DOHH2 (cell line): ENCODE data around the gene TEX2.

Experiments used
- H3F3A ChIP-seq: fragments of 200-600 bp; sonication (generic), shearing (Covaris generic); 2 replicates; pipeline ENCODE4 v1.6.0; 2016; ENCODE audit warnings: antibody characterized with exemption, mild to moderate bottlenecking; ENCODE audit not compliant: control insufficient read depth, insufficient read depth
- H3K27ac ChIP-seq: fragments of 200-600 bp; sonication (generic); 2 replicates; pipeline ENCODE4 v1.5.1; 2014; ENCODE audit warnings: low read depth, mild to moderate bottlenecking, low read length, moderate library complexity
- H3K27me3 ChIP-seq: fragments of 200-600 bp; sonication (generic); 2 replicates; pipeline ENCODE4 v1.6.1; 2014; ENCODE audit warnings: mild to moderate bottlenecking, low read length, mixed read lengths; ENCODE audit not compliant: control insufficient read depth
- H3K36me3 ChIP-seq: fragments of 200-600 bp; sonication (generic); 2 replicates; pipeline ENCODE4 v1.6.1; 2014; ENCODE audit warnings: mild to moderate bottlenecking, low read length, moderate library complexity, mixed read lengths; ENCODE audit not compliant: control insufficient read depth
- H3K4me1 ChIP-seq: fragments of 200-600 bp; sonication (generic); 2 replicates; pipeline ENCODE4 v1.6.1; 2014; ENCODE audit warnings: mild to moderate bottlenecking, low read length, mixed read lengths; ENCODE audit not compliant: control insufficient read depth
- H3K4me2 ChIP-seq: fragments of 200-600 bp; sonication (generic); 2 replicates; pipeline ENCODE4 v1.6.0; 2014; ENCODE audit warnings: mild to moderate bottlenecking, low read length, moderate library complexity
- H3K4me3 ChIP-seq: fragments of 200-600 bp; sonication (generic); 2 replicates; pipeline ENCODE4 v1.5.1; 2014; ENCODE audit warnings: mild to moderate bottlenecking, low read length, mixed read lengths
- H3K79me2 ChIP-seq: fragments of 200-600 bp; sonication (generic); 2 replicates; pipeline ENCODE4 v1.6.1; 2014; ENCODE audit warnings: mild to moderate bottlenecking, low read length, mixed read lengths; ENCODE audit not compliant: control insufficient read depth
- H3K9me2 ChIP-seq: fragments of 200-600 bp; sonication (generic); replicated peaks from 2 replicates; pipeline ENCODE4 v1.6.1; 2014; ENCODE audit warnings: mild to moderate bottlenecking, low read length, mixed read lengths; ENCODE audit not compliant: control insufficient read depth
- H3K9me3 ChIP-seq: fragments of 200-600 bp; sonication (generic); 2 replicates; pipeline ENCODE4 v1.6.1; 2014; ENCODE audit warnings: antibody characterized with exemption, low read length, mixed read lengths; ENCODE audit not compliant: control insufficient read depth, insufficient read depth
- H4K20me1 ChIP-seq: fragments of 200-600 bp; sonication (generic); 2 replicates; pipeline ENCODE4 v1.6.0; 2014; ENCODE audit warnings: low read depth, mild to moderate bottlenecking, antibody characterized with exemption, low read length, moderate library complexity; ENCODE audit not compliant: control insufficient read depth, insufficient read depth
- EZH2phosphoT487 ChIP-seq: fragments of 200-600 bp; sonication (generic); IDR thresholded peaks from 2 replicates; pipeline ENCODE4 v1.6.1; 2017; ENCODE audit warnings: borderline replicate concordance, mild to moderate bottlenecking, antibody characterized with exemption, low read length, moderate library complexity, mixed read lengths
- TF ChIP-seq, protein P1 (sequence below): fragments of 200-600 bp; sonication (generic); IDR thresholded peaks from one replicate; pipeline ENCODE4 v1.5.1; 2014; ENCODE audit warnings: antibody characterized with exemption, mild to moderate bottlenecking, low read depth, low read length; ENCODE audit not compliant: poor library complexity, severe bottlenecking

Gene TEX2

DNA sequence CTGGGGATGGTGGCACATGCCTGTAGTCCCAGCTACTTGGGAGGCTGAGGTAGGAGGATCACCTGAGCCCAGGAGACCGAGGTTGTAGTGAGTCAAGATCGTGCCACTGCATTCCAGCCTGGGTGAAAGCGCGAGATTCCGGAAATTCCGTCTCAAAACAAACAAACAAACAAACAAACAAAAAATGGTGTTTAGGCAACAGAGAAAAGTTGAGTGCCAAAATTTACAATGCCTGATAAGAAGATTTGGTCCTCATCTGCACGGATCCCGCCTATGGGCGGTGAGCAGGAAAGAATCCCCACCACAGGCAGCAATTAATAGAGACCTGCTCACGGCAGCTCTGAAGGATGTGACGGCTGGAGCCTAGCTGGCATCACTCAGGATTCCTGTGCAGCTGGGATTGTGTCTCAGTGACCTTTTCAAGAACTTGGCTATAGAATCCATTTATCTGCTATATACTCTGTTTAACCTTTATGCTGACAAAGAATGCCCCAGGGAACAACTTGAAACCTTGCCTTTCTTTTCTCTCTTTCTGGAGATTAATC is 14.0 kb upstream of the TEX2 start:
- no peak overlapping the region for H3K27ac ChIP-seq
- H3K27me3 ChIP-seq: no peaks in the 10 kb centered on the region
- H3K4me2 ChIP-seq: no peak overlapping the region
- no peaks in the 10 kb centered on the region for H4K20me1 ChIP-seq
- no peaks in the 10 kb centered on the region for H3K36me3 ChIP-seq
- no peaks in the 10 kb centered on the region for H3F3A ChIP-seq
- TF ChIP-seq, protein P1, sequence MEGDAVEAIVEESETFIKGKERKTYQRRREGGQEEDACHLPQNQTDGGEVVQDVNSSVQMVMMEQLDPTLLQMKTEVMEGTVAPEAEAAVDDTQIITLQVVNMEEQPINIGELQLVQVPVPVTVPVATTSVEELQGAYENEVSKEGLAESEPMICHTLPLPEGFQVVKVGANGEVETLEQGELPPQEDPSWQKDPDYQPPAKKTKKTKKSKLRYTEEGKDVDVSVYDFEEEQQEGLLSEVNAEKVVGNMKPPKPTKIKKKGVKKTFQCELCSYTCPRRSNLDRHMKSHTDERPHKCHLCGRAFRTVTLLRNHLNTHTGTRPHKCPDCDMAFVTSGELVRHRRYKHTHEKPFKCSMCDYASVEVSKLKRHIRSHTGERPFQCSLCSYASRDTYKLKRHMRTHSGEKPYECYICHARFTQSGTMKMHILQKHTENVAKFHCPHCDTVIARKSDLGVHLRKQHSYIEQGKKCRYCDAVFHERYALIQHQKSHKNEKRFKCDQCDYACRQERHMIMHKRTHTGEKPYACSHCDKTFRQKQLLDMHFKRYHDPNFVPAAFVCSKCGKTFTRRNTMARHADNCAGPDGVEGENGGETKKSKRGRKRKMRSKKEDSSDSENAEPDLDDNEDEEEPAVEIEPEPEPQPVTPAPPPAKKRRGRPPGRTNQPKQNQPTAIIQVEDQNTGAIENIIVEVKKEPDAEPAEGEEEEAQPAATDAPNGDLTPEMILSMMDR: no peak
- TF ChIP-seq EZH2phosphoT487: no peak
- H3K79me2 ChIP-seq: no peaks in the 10 kb centered on the region
- no peaks in the 10 kb centered on the region for H3K9me2 ChIP-seq
- H3K9me3 ChIP-seq: no peaks in the 10 kb centered on the region
- H3K4me3 ChIP-seq: no peak overlapping the region
- H3K4me1 ChIP-seq: peaks cover 4% of the 10 kb centered on the region; the same call in 1 of the 2 replicates

DNA sequence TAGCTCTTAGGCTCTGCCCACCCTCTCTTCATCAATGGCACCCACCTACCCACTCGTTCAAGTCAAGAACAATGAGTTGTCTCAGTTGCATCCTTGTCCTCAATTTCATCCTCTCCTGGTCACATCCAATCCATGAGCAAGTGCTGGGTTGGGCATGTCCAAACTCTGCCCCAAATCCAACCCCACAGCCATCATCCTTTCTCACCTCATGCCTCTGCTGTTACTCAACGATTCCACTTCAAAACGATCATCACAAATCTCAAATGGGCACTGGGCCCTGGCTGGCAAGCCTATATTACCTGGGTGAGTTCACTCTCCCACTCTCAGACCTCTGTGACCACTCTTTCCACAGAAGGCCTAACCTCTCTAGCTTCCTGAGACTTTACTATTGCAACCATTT is 12.0 kb upstream of the TEX2 start:
- no peak overlapping the region for H3K27ac ChIP-seq
- H3K9me3 ChIP-seq: no peaks in the 10 kb centered on the region
- H3K36me3 ChIP-seq: no peaks in the 10 kb centered on the region
- no peaks in the 10 kb centered on the region for H3F3A ChIP-seq
- H3K79me2 ChIP-seq: no peaks in the 10 kb centered on the region
- H3K27me3 ChIP-seq: peaks cover 10% of the 10 kb centered on the region
- TF ChIP-seq, protein P1: no peak
- no peak for TF ChIP-seq EZH2phosphoT487
- H3K4me1 ChIP-seq: peaks cover 4% of the 10 kb centered on the region; the same call in 1 of the 2 replicates
- H3K4me2 ChIP-seq: no peak overlapping the region
- no peak overlapping the region for H3K4me3 ChIP-seq
- no peaks in the 10 kb centered on the region for H4K20me1 ChIP-seq
- no peaks in the 10 kb centered on the region for H3K9me2 ChIP-seq

DNA sequence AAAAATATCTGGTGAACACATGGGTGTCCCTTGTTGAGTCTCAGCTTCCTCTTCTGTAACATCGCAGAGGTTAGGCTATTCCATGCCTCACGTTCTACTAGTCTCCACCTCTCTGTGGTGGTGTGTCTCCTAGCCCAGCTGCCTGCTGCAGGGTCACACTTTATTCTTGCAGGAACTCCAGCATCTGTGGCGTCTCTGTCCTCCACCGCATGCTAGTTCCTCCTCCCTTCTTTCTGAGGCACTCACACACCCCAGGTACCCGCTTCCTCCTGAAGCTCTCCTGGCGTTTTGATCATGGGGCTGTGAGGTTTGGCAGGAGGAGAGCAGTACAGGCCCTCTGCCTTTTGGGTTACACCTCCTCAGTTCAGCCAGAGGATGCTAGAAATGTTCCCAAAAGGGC is 9.9 kb upstream of the TEX2 start:
- Histone ChIP-seq H3K9me3 (no peaks in the 10 kb centered on the region), H3K27ac (no peak overlapping the region), H3K27me3 (peaks cover 18% of the 10 kb centered on the region), H3F3A (no peaks in the 10 kb centered on the region), H3K4me2 (no peak overlapping the region), H3K4me1 (no peaks in the 10 kb centered on the region), H3K36me3 (no peaks in the 10 kb centered on the region), H3K79me2 (no peaks in the 10 kb centered on the region), H3K9me2 (no peaks in the 10 kb centered on the region), H3K4me3 (no peak overlapping the region), H4K20me1 (no peaks in the 10 kb centered on the region)
- no peak for TF ChIP-seq EZH2phosphoT487
- TF ChIP-seq, protein P1: no peak

DNA sequence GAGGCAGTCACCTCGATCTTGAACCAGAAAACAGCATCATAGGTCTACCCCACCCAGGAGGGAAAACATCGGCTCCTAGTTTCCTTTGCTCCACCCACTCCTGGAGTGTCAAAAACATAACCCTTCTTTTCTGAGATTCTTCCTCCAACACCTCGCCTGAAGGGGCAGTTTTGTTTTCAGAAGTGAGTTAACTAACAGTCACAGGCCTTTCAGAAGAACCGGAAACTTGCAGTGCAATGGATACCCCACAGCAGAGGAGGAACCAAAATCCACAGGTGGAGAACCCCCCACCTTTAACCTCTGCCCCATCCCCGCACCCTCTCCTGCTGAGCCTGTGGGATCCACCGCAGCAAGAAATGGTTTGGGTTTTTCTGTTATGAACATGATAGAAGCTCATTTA is 7.8 kb upstream of the TEX2 start:
- Histone ChIP-seq H3K27me3 (peaks cover 27% of the 10 kb centered on the region), H3K36me3 (no peaks in the 10 kb centered on the region), H4K20me1 (no peaks in the 10 kb centered on the region), H3K9me3 (no peaks in the 10 kb centered on the region), H3K4me2 (no peak overlapping the region), H3K4me3 (no peak overlapping the region), H3F3A (no peaks in the 10 kb centered on the region), H3K79me2 (no peaks in the 10 kb centered on the region), H3K9me2 (no peaks in the 10 kb centered on the region), H3K4me1 (no peaks in the 10 kb centered on the region), H3K27ac (no peak overlapping the region)
- TF ChIP-seq EZH2phosphoT487: no peak
- TF ChIP-seq, protein P1: no peak
